ENCODE measurements around the gene KCNH8. TPM values are rescaled to one million over a fixed set of nuclear protein-coding genes. Genes with fewer than 3 reads are reported as not detected.

Gene KCNH8
- total RNA-seq, 1 experiment from 2014 or later: 3.7 TPM

- Histone ChIP-seq H2BK15ac (ENCODE audit: low read depth, low read length) (no peak overlapping the region), H2BK20ac (ENCODE audit: low read depth, low read length, poor library complexity, severe bottlenecking) (no peak overlapping the region), H4K5ac (ENCODE audit: insufficient read length, low read depth, low read length) (no peak overlapping the region), H2BK120ac (ENCODE audit: low read depth, low read length, poor library complexity, severe bottlenecking) (no peak overlapping the region), H3K27ac (ENCODE audit: insufficient read length, low read depth, low read length) (no peak overlapping the region), H4K8ac (replicated peaks; ENCODE audit: insufficient read length, low read depth, low read length) (no peak overlapping the region), H2AK5ac (ENCODE audit: insufficient read length, low read length) (no peak overlapping the region), H3K23me2 (ENCODE audit: insufficient read length, low read depth, low read length, poor library complexity, severe bottlenecking) (no peaks in the 10 kb centered on the region), H3K79me2 (ENCODE audit: insufficient read depth, low read length) (no peaks in the 10 kb centered on the region), H3K9me3 (ENCODE audit: control insufficient read depth, low read depth, low read length) (no peaks in the 10 kb centered on the region), H4K91ac (ENCODE audit: insufficient read length, low read depth, low read length) (no peak overlapping the region), H3K4ac (ENCODE audit: low read depth, low read length) (no peak overlapping the region), H3K4me2 (ENCODE audit: insufficient read depth, insufficient read length, low read length) (no peak overlapping the region), H3K14ac (ENCODE audit: insufficient read depth, low read length) (no peak overlapping the region), H2BK12ac (ENCODE audit: insufficient read length, low read depth, low read length) (no peak overlapping the region), H3K79me1 (ENCODE audit: insufficient read depth, low read depth, low read length, poor library complexity, severe bottlenecking) (no peaks in the 10 kb centered on the region), H3K9ac (ENCODE audit: extremely low read depth, insufficient read length, low read length) (no peak overlapping the region), H2BK5ac (ENCODE audit: insufficient read length, low read length) (no peak overlapping the region), H3K27me3 (ENCODE audit: insufficient read depth, low read length) (no peaks in the 10 kb centered on the region), H3K23ac (ENCODE audit: insufficient read length, low read depth, low read length) (no peak overlapping the region), H3K18ac (ENCODE audit: insufficient read length, low read depth, low read length) (no peak overlapping the region), H4K20me1 (ENCODE audit: control insufficient read depth, insufficient read depth, insufficient read length) (no peaks in the 10 kb centered on the region), H3T11ph (ENCODE audit: low read length) (no peak overlapping the region), H2AFZ (ENCODE audit: low read length) (no peak overlapping the region), H3K56ac (ENCODE audit: insufficient read length, low read depth, low read length) (no peak overlapping the region), H3K4me1 (ENCODE audit: insufficient read depth, low read length) (no peaks in the 10 kb centered on the region)
- WGBS (ENCODE audit: extremely low coverage, insufficient read length, low lambda C conversion rate): no CpG with 5 or more reads among the region's 1 CpG
- peak overlapping the region in 1 of 3 experiments; percentile 46; a peak in 1 of 7 replicates for H3K27ac Mint-ChIP-seq
- no peak overlapping the region for H3K4me3 Mint-ChIP-seq
- TF ChIP-seq CTCF (conservative IDR thresholded peaks at IDR 0.05): no peak
- H3K9me3 Mint-ChIP-seq: no peaks in the 10 kb centered on the region; a peak in 1 of 5 replicates
- no peak for DNase-seq
- H3K27me3 Mint-ChIP-seq (ENCODE audit: low read depth): no peaks in the 10 kb centered on the region
- H3K4me1 Mint-ChIP-seq: peaks cover 9 to 16% of the 10 kb centered on the region in 2 experiments
- peaks cover 0 to 4% (median 2%) of the 10 kb centered on the region in 3 experiments; a peak in 2 of 7 replicates for H3K36me3 Mint-ChIP-seq (ENCODE audit: insufficient read depth in 1 of 3, low read depth in 3 of 3)
Measured at GRCh38 chr3:19436746-19437145, 288.4 kb downstream of the KCNH8 start.
